Omental fat pad (tissue), 4 donors: Measurements from ENCODE around the gene UBE3D. TPM values are rescaled to one million over a fixed set of nuclear protein-coding genes. Genes with fewer than 3 reads are reported as not detected.
"Not testable (repeated sequence)": the region's sequence is repeated elsewhere in the genome, so short reads cannot be mapped to it uniquely, and the experiment has no call there.

Source experiments
- ATAC-seq: fragments of 150-250 bp; one replicate; pipeline ENCODE4 v1.9.1; 2016; ENCODE audit warnings: mild to moderate bottlenecking, moderate library complexity; ENCODE audit not compliant: low FRiP score
- DNase-seq: peaks from one replicate; pipeline ENCODE4 v3.0.0-alpha.2; 2019; ENCODE audit warnings: low spot score
- CTCF ChIP-seq, 3 donors: fragments of 450-650 bp; IDR thresholded peaks; one replicate each; pipeline ENCODE4 v1.5.1; 2016 to 2017; ENCODE audit warnings: antibody characterized with exemption in 3 of 3, mild to moderate bottlenecking in 3 of 3, moderate library complexity in 2 of 3
- total RNA-seq, 4 donors: library from RNA; depleted of rRNA; stranded (reverse); fragments of >200 nt; gene quantifications; one replicate each; pipeline ENCODE4 v1.1.0, GENCODE V29; 2016

UBE3D gene
- total RNA-seq, 4 donors from 2014 or later = 6.1 to 17.5 (median 7.5) TPM

GRCh38 chr6:82869493-82869892, 196.1 kb downstream of the UBE3D start:
- DNase-seq = no peak
- no peak for TF ChIP-seq CTCF (IDR thresholded peaks at IDR 0.05)
- no peak for ATAC-seq

GRCh38 chr6:82867946-82868345, 197.7 kb downstream of the UBE3D start:
- no peak for TF ChIP-seq CTCF (IDR thresholded peaks at IDR 0.05)
- DNase-seq (no peak), ATAC-seq (no peak)

- DNase-seq = no peak
- ATAC-seq = no peak
- no peak for TF ChIP-seq CTCF (IDR thresholded peaks at IDR 0.05)
Observed at GRCh38 chr6:82866446-82866845, 199.2 kb downstream of the UBE3D start.

GRCh38 chr6:82865461-82865860, 200.2 kb downstream of the UBE3D start:
- no peak for DNase-seq
- TF ChIP-seq CTCF (IDR thresholded peaks at IDR 0.05) = no peak
- ATAC-seq = no peak

- TF ChIP-seq CTCF (IDR thresholded peaks at IDR 0.05) = no peak
- DNase-seq = no peak
Observed at GRCh38 chr6:82863781-82864180, 201.9 kb downstream of the UBE3D start.

GRCh38 chr6:82862543-82862942, 203.1 kb downstream of the UBE3D start:
- peak; percentile 77 for ATAC-seq
- TF ChIP-seq CTCF (IDR thresholded peaks at IDR 0.05) = no peak
- DNase-seq = no peak

More at GRCh38 chr6:82863781-82864180, 201.9 kb downstream of the UBE3D start:
- ATAC-seq = no peak

- TF ChIP-seq CTCF (IDR thresholded peaks at IDR 0.05) = no peak
- ATAC-seq (no peak), DNase-seq (no peak)
Observed at GRCh38 chr6:82861121-82861520, 204.5 kb downstream of the UBE3D start.

- ATAC-seq, DNase-seq: not testable (repeated sequence)
Observed at GRCh38 chr6:82856077-82856476, 209.6 kb downstream of the UBE3D start.

- DNase-seq, ATAC-seq: not testable (repeated sequence)
Observed at GRCh38 chr6:82852904-82853303, 212.7 kb downstream of the UBE3D start.
